Measurements from ENCODE around the gene AP1G1. TPM values are rescaled to one million over a fixed set of nuclear protein-coding genes. Genes with fewer than 3 reads are reported as not detected.

AP1G1 gene
- total RNA-seq = 10 to 100 TPM; 65.9 to 66.9 TPM

GRCh38 chr16:71808593-71809459 is at the start of gene AP1G1:
AP1G1 (minus strand) TSS chr16:71808834; CDS start chr16:71789479, 19,355 bp downstream.
- POLR2A ChIA-PET = interaction anchor here (0.5 to 2.8 kb wide), 11 partner anchors 8 to 93 kb away, joined by 3 to 23 read pairs (median 6); partner anchors contain the start of genes IST1 and ZNF821
- Mint-ChIP-seq H3K4me1 (ENCODE audit: low read depth) (peaks cover 38% of the 10 kb centered on the region), H3K27ac (peak within 1 kb of the TSS; percentile 99), H3K4me3 (peak within 1 kb of the TSS; percentile 90), H3K9me3 (no peaks in the 10 kb centered on the region), H3K36me3 (peaks cover 4% of the 10 kb centered on the region), H3K27me3 (no peaks in the 10 kb centered on the region)
- intact Hi-C loops (cut with micrococcal nuclease) = loop anchor here (1.0 to 2.0 kb wide), 8 partner anchors 7 to 284 kb away; partner anchors contain the start of genes DHODH, DHX38, IST1 and PHLPP2
- peak; percentile 96 for DNase-seq
- CTCF ChIA-PET = interaction anchor here (1.0 to 3.6 kb wide), 5 partner anchors 14 to 153 kb away, joined by 3 to 30 read pairs (median 5); partner anchors contain the start of genes IST1 and ZNF821

GRCh38 chr16:71855937-71856662 is 47.5 kb upstream of the AP1G1 start:
- H3K27me3 Mint-ChIP-seq = no peaks in the 10 kb centered on the region
- peak overlapping the region; percentile 86 for H3K27ac Mint-ChIP-seq
- peaks cover 50% of the 10 kb centered on the region for H3K4me1 Mint-ChIP-seq (ENCODE audit: low read depth)
- CTCF ChIA-PET = interaction anchor here (1.6 to 6.4 kb wide), 3 partner anchors 9 to 106 kb away, joined by 4 to 34 read pairs (median 9); partner anchors contain the start of gene ZNF821
- DNase-seq = peak; percentile 72
- peaks cover 23% of the 10 kb centered on the region for H3K36me3 Mint-ChIP-seq
- no peaks in the 10 kb centered on the region for H3K9me3 Mint-ChIP-seq
- intact Hi-C loops (cut with micrococcal nuclease) = loop anchor here (1.0 kb wide), 3 partner anchors 11 to 26 kb away; partner anchors contain the start of gene ATXN1L
- POLR2A ChIA-PET = interaction anchor here (1.2 kb wide), 1 partner anchor 14 kb away, joined by 5 read pairs; no protein-coding TSS in a partner anchor
- no peak overlapping the region for H3K4me3 Mint-ChIP-seq

GRCh38 chr16:71854369-71854948 is 45.8 kb upstream of the AP1G1 start:
- POLR2A ChIA-PET = no interaction called here
- Mint-ChIP-seq H3K27ac (peak overlapping the region; percentile 77), H3K9me3 (no peaks in the 10 kb centered on the region), H3K4me3 (no peak overlapping the region), H3K36me3 (peaks cover 34% of the 10 kb centered on the region), H3K4me1 (ENCODE audit: low read depth) (peaks cover 50% of the 10 kb centered on the region), H3K27me3 (no peaks in the 10 kb centered on the region)
- intact Hi-C loops (cut with micrococcal nuclease) = no loop called here
- CTCF ChIA-PET = interaction anchor here (6.4 kb wide), 1 partner anchor 29 kb away, joined by 34 read pairs; the partner anchor contains the start of gene ZNF821
- DNase-seq = no peak

- ChIA-PET CTCF (interaction anchor here (1.5 to 6.4 kb wide), 2 partner anchors 29 to 30 kb away, joined by 4 to 34 read pairs; partner anchors contain the start of gene ZNF821), POLR2A (no interaction called here)
- H3K4me1 Mint-ChIP-seq (ENCODE audit: low read depth) = peaks cover 52% of the 10 kb centered on the region
- H3K27me3 Mint-ChIP-seq = no peaks in the 10 kb centered on the region
- intact Hi-C loops (cut with micrococcal nuclease) = no loop called here
- no peaks in the 10 kb centered on the region for H3K9me3 Mint-ChIP-seq
- DNase-seq = no peak
- peaks cover 35% of the 10 kb centered on the region for H3K36me3 Mint-ChIP-seq
- no peak overlapping the region for H3K4me3 Mint-ChIP-seq
- peak overlapping the region; percentile 67 for H3K27ac Mint-ChIP-seq
Measured at GRCh38 chr16:71853413-71853812, 44.8 kb upstream of the AP1G1 start.

- Mint-ChIP-seq H3K9me3 (no peaks in the 10 kb centered on the region), H3K27ac (no peak overlapping the region), H3K4me1 (ENCODE audit: low read depth) (peaks cover 58% of the 10 kb centered on the region), H3K36me3 (peaks cover 40% of the 10 kb centered on the region), H3K27me3 (no peaks in the 10 kb centered on the region), H3K4me3 (no peak overlapping the region)
- ChIA-PET POLR2A (interaction anchor here (1.5 kb wide), 1 partner anchor 9 kb away, joined by 3 read pairs; no protein-coding TSS in a partner anchor), CTCF (interaction anchor here (1.5 kb wide), 1 partner anchor 30 kb away, joined by 4 read pairs; no protein-coding TSS in a partner anchor)
- no peak for DNase-seq
- intact Hi-C loops (cut with micrococcal nuclease) = no loop called here
Measured at GRCh38 chr16:71852561-71852960, 43.9 kb upstream of the AP1G1 start.

- ChIA-PET CTCF (interaction anchor here (1.5 kb wide), 1 partner anchor 30 kb away, joined by 4 read pairs; no protein-coding TSS in a partner anchor), POLR2A (interaction anchor here (1.5 kb wide), 1 partner anchor 9 kb away, joined by 3 read pairs; no protein-coding TSS in a partner anchor)
- Mint-ChIP-seq H3K4me3 (no peak overlapping the region), H3K4me1 (ENCODE audit: low read depth) (peaks cover 60% of the 10 kb centered on the region), H3K36me3 (peaks cover 40% of the 10 kb centered on the region), H3K9me3 (no peaks in the 10 kb centered on the region), H3K27me3 (no peaks in the 10 kb centered on the region), H3K27ac (no peak overlapping the region)
- DNase-seq = no peak
- intact Hi-C loops (cut with micrococcal nuclease) = no loop called here
Measured at GRCh38 chr16:71852158-71852557, 43.5 kb upstream of the AP1G1 start.

- POLR2A ChIA-PET = interaction anchor here (1.5 kb wide), 1 partner anchor 9 kb away, joined by 3 read pairs; no protein-coding TSS in a partner anchor
- Mint-ChIP-seq H3K4me1 (ENCODE audit: low read depth) (peaks cover 62% of the 10 kb centered on the region), H3K9me3 (no peaks in the 10 kb centered on the region), H3K4me3 (no peak overlapping the region), H3K36me3 (peaks cover 40% of the 10 kb centered on the region), H3K27me3 (no peaks in the 10 kb centered on the region), H3K27ac (no peak overlapping the region)
- DNase-seq = no peak
- CTCF ChIA-PET = interaction anchor here (1.5 to 1.6 kb wide), 2 partner anchors 31 kb away, joined by 4 read pairs; no protein-coding TSS in a partner anchor
- intact Hi-C loops (cut with micrococcal nuclease) = no loop called here
Measured at GRCh38 chr16:71851746-71852145, 43.1 kb upstream of the AP1G1 start.

- intact Hi-C loops (cut with micrococcal nuclease) = no loop called here
- Mint-ChIP-seq H3K9me3 (no peaks in the 10 kb centered on the region), H3K36me3 (peaks cover 36% of the 10 kb centered on the region), H3K27ac (peak overlapping the region; percentile 15), H3K27me3 (no peaks in the 10 kb centered on the region), H3K4me3 (no peak overlapping the region), H3K4me1 (ENCODE audit: low read depth) (peaks cover 39% of the 10 kb centered on the region)
- CTCF ChIA-PET = no interaction called here
- DNase-seq = no peak
- POLR2A ChIA-PET = interaction anchor here (1.3 kb wide), 1 partner anchor 41 kb away, joined by 3 read pairs; no protein-coding TSS in a partner anchor
Measured at GRCh38 chr16:71848622-71849021, 40.0 kb upstream of the AP1G1 start.

- POLR2A ChIA-PET = interaction anchor here (1.1 kb wide), 1 partner anchor 36 kb away, joined by 5 read pairs; the partner anchor contains the start of gene ZNF821
- Mint-ChIP-seq H3K9me3 (no peaks in the 10 kb centered on the region), H3K27ac (peak overlapping the region; percentile 72), H3K36me3 (peaks cover 30% of the 10 kb centered on the region), H3K27me3 (no peaks in the 10 kb centered on the region), H3K4me1 (ENCODE audit: low read depth) (peaks cover 41% of the 10 kb centered on the region), H3K4me3 (peak overlapping the region; percentile 91)
- no peak for DNase-seq
- CTCF ChIA-PET = interaction anchor here (0.9 kb wide), 1 partner anchor 35 kb away, joined by 5 read pairs; no protein-coding TSS in a partner anchor
- intact Hi-C loops (cut with micrococcal nuclease) = no loop called here
Measured at GRCh38 chr16:71847096-71847495, 38.5 kb upstream of the AP1G1 start.

- peak overlapping the region; percentile 72 for H3K27ac Mint-ChIP-seq
- ChIA-PET POLR2A (interaction anchor here (1.0 to 1.1 kb wide), 2 partner anchors 37 to 38 kb away, joined by 4 to 5 read pairs; partner anchors contain the start of genes AP1G1 and ZNF821), CTCF (interaction anchor here (0.9 kb wide), 1 partner anchor 36 kb away, joined by 5 read pairs; no protein-coding TSS in a partner anchor)
- no peaks in the 10 kb centered on the region for H3K9me3 Mint-ChIP-seq
- H3K36me3 Mint-ChIP-seq = peaks cover 29% of the 10 kb centered on the region
- H3K4me3 Mint-ChIP-seq = peak overlapping the region; percentile 91
- peak; percentile 45 for DNase-seq
- peaks cover 41% of the 10 kb centered on the region for H3K4me1 Mint-ChIP-seq (ENCODE audit: low read depth)
- H3K27me3 Mint-ChIP-seq = no peaks in the 10 kb centered on the region
- intact Hi-C loops (cut with micrococcal nuclease) = no loop called here
Measured at GRCh38 chr16:71846431-71846830, 37.8 kb upstream of the AP1G1 start.

Measured in activated CD4-positive, alpha-beta memory T cell treated with anti-CD3 and anti-CD28 coated beads for 36 hours (primary cell).